Loucy (cell line): Measurements from ENCODE around the gene EGFL7.

Source experiments
- H2AFZ ChIP-seq: fragments of 200-600 bp; sonication (generic); 2 replicates; pipeline ENCODE4 v1.6.0; 2016; ENCODE audit warnings: antibody characterized with exemption, mild to moderate bottlenecking, low read length, moderate library complexity
- H3F3A ChIP-seq: fragments of 200-600 bp; 2 replicates; pipeline ENCODE4 v1.6.0; 2016; ENCODE audit warnings: antibody characterized with exemption, low read depth, mild to moderate bottlenecking
- H3K27me3 ChIP-seq: fragments of 200-600 bp; sonication (generic); 2 replicates; pipeline ENCODE4 v1.6.1; 2014; ENCODE audit warnings: low read length, mild to moderate bottlenecking; ENCODE audit not compliant: insufficient read depth, poor library complexity, severe bottlenecking
- H3K36me3 ChIP-seq: fragments of 200-600 bp; sonication (generic); 2 replicates; pipeline ENCODE4 v1.6.1; 2016; ENCODE audit warnings: low read length; ENCODE audit not compliant: insufficient read depth
- H3K4me1 ChIP-seq: fragments of 200-600 bp; sonication (generic); 2 replicates; pipeline ENCODE4 v1.5.1; 2014; ENCODE audit warnings: low read length, mild to moderate bottlenecking; ENCODE audit not compliant: insufficient read depth, poor library complexity, severe bottlenecking
- H3K4me2 ChIP-seq: fragments of 200-600 bp; sonication (generic); 2 replicates; pipeline ENCODE4 v1.6.0; 2014; ENCODE audit warnings: antibody characterized with exemption, low read length, low read depth, mild to moderate bottlenecking; ENCODE audit not compliant: poor library complexity, severe bottlenecking
- H3K4me3 ChIP-seq: fragments of 200-600 bp; sonication (generic); 2 replicates; pipeline ENCODE4 v1.5.1; 2014; ENCODE audit warnings: low read length, mild to moderate bottlenecking, mixed read lengths; ENCODE audit not compliant: poor library complexity, severe bottlenecking
- H3K79me2 ChIP-seq: fragments of 200-600 bp; sonication (generic); 2 replicates; pipeline ENCODE4 v1.6.1; 2014; ENCODE audit warnings: low read length; ENCODE audit not compliant: insufficient read depth
- H3K9ac ChIP-seq: fragments of 200-600 bp; sonication (generic); 2 replicates; pipeline ENCODE4 v1.6.0; 2014; ENCODE audit warnings: mild to moderate bottlenecking, low read depth, low read length, moderate library complexity; ENCODE audit not compliant: poor library complexity, severe bottlenecking
- H3K9me2 ChIP-seq: fragments of 200-600 bp; sonication (generic); replicated peaks from 2 replicates; pipeline ENCODE4 v1.6.1; 2016; ENCODE audit warnings: low read depth, low read length, mixed read lengths
- H3K9me3 ChIP-seq: fragments of 200-600 bp; sonication (generic); 2 replicates; pipeline ENCODE4 v1.6.1; 2014; ENCODE audit warnings: mild to moderate bottlenecking, antibody characterized with exemption, low read length, low read depth; ENCODE audit not compliant: insufficient read depth
- H4K20me1 ChIP-seq: fragments of 200-600 bp; sonication (generic); 2 replicates; pipeline ENCODE4 v1.6.0; 2014; ENCODE audit warnings: antibody characterized with exemption, low read length, mild to moderate bottlenecking; ENCODE audit not compliant: insufficient read depth, poor library complexity, severe bottlenecking
- EZH2phosphoT487 ChIP-seq: fragments of 200-600 bp; IDR thresholded peaks from 2 replicates; pipeline ENCODE4 v1.6.1; 2018; ENCODE audit warnings: antibody characterized with exemption, mild to moderate bottlenecking, moderate library complexity, borderline replicate concordance
- TF ChIP-seq, protein P1 (sequence below): fragments of 200-600 bp; sonication (generic); conservative IDR thresholded peaks from 2 replicates; pipeline ENCODE4 v1.5.1; 2014; ENCODE audit warnings: mild to moderate bottlenecking, antibody characterized with exemption, low read length

The EGFL7 gene

DNA sequence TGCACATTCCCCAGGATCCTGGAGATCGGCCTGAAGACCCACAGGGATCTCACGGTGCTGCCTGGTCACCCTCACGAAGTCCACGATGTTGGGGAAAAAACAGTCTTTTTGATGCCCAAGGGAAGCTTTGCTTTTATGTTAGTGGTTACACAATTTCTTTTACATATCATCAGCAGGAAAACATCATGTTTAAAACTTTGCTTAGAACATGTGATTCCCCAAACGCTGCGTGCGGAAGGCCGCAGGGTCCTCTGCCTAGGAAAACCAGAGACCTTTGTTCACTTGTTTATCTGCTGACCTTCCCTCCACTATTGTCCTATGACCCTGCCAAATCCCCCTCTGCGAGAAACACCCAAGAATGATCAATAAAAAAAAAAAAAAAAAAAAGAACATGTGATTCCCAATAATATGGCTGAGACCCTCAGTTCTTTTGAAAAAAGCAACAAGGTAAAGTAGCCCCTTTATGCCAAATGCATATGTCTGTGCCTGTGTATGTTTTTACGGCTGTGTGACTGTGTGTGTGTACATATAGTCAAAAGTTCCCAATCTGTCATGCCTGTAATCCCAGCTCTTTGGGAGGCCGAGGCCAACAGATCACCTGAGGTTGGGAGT is 36.0 kb downstream of the EGFL7 start:
- Histone ChIP-seq H3K9me3 (no peaks in the 10 kb centered on the region), H3F3A (no peaks in the 10 kb centered on the region), H3K79me2 (no peaks in the 10 kb centered on the region), H2AFZ (no peak overlapping the region), H3K27me3 (no peaks in the 10 kb centered on the region), H3K4me1 (no peaks in the 10 kb centered on the region), H3K36me3 (no peaks in the 10 kb centered on the region), H3K9ac (no peak overlapping the region), H3K9me2 (no peaks in the 10 kb centered on the region), H3K4me2 (no peak overlapping the region), H3K4me3 (no peak overlapping the region), H4K20me1 (no peaks in the 10 kb centered on the region)
- no peak for TF ChIP-seq EZH2phosphoT487
- TF ChIP-seq, protein P1, sequence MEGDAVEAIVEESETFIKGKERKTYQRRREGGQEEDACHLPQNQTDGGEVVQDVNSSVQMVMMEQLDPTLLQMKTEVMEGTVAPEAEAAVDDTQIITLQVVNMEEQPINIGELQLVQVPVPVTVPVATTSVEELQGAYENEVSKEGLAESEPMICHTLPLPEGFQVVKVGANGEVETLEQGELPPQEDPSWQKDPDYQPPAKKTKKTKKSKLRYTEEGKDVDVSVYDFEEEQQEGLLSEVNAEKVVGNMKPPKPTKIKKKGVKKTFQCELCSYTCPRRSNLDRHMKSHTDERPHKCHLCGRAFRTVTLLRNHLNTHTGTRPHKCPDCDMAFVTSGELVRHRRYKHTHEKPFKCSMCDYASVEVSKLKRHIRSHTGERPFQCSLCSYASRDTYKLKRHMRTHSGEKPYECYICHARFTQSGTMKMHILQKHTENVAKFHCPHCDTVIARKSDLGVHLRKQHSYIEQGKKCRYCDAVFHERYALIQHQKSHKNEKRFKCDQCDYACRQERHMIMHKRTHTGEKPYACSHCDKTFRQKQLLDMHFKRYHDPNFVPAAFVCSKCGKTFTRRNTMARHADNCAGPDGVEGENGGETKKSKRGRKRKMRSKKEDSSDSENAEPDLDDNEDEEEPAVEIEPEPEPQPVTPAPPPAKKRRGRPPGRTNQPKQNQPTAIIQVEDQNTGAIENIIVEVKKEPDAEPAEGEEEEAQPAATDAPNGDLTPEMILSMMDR: no peak

GRCh38 chr9:136700304-136700703 is 37.6 kb downstream of the EGFL7 start:
- no peaks in the 10 kb centered on the region for H4K20me1 ChIP-seq
- H3K36me3 ChIP-seq: no peaks in the 10 kb centered on the region
- H3K4me1 ChIP-seq: no peaks in the 10 kb centered on the region
- H3K9me2 ChIP-seq: no peaks in the 10 kb centered on the region
- no peaks in the 10 kb centered on the region for H3K9me3 ChIP-seq
- no peak overlapping the region for H3K9ac ChIP-seq
- H3K79me2 ChIP-seq: no peaks in the 10 kb centered on the region
- no peak overlapping the region for H2AFZ ChIP-seq
- no peak overlapping the region for H3K4me3 ChIP-seq
- no peaks in the 10 kb centered on the region for H3F3A ChIP-seq
- H3K4me2 ChIP-seq: no peak overlapping the region
- H3K27me3 ChIP-seq: no peaks in the 10 kb centered on the region
- TF ChIP-seq, protein P1: no peak
- TF ChIP-seq EZH2phosphoT487: no peak

DNA sequence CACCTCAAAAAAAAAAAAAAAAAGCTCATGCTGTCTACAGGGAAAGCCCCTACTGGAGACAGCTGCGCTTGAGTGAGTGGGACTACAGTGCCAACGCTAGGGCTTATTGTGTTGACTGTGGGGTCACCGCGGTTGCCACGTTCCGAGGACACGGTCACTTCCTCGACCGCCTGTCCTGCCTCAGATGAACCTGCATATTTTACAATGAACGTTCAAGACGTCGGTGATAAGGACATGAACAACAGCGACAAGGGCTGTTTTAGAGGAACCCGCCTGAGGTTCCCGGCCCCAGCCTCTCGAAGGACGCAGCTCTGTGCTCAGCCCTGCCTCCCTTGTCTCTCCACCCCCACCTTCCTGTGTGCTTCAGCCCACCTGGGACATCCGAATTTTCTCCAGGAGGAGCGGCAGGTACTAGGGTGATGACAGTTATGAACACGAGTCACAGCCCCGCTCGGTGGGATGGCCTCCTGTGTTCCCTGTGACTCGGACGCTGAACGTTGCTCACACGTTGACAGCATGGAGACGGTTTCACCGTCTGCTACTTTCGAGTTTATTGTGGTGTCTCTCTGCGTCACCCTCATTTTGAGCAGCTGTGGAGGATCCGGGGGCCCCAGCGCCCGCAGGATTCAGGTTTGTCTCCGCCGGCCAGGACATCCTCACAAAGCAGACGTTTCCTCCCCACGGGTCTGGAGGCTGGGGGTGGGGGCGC is 38.4 kb downstream of the EGFL7 start:
- peak overlapping the region; percentile 46 for H3K4me2 ChIP-seq
- H3F3A ChIP-seq: no peaks in the 10 kb centered on the region
- H2AFZ ChIP-seq: peak overlapping the region; percentile 34
- H3K36me3 ChIP-seq: no peaks in the 10 kb centered on the region
- H3K9me3 ChIP-seq: no peaks in the 10 kb centered on the region
- no peak for TF ChIP-seq EZH2phosphoT487
- TF ChIP-seq, protein P1: no peak
- no peaks in the 10 kb centered on the region for H3K9me2 ChIP-seq
- no peaks in the 10 kb centered on the region for H3K79me2 ChIP-seq
- no peaks in the 10 kb centered on the region for H3K4me1 ChIP-seq
- H3K9ac ChIP-seq: no peak overlapping the region
- no peaks in the 10 kb centered on the region for H4K20me1 ChIP-seq
- H3K4me3 ChIP-seq: peak overlapping the region; percentile 41
- H3K27me3 ChIP-seq: no peaks in the 10 kb centered on the region
